NT2/D1 (cell line): Measurements from ENCODE around the gene ASXL1.

Experiments
- SUZ12 ChIP-seq: IDR thresholded peaks from 2 replicates; pipeline ENCODE4 v1.6.1; 2011; ENCODE audit not compliant: insufficient read length, insufficient read depth; ENCODE audit errors: extremely low read depth
- YY1 ChIP-seq: IDR thresholded peaks from 2 replicates; pipeline ENCODE4 v1.6.1; 2011; ENCODE audit not compliant: insufficient read length, insufficient read depth
- ZNF274 ChIP-seq: IDR thresholded peaks from 2 replicates; pipeline ENCODE4 v1.6.1; 2011; ENCODE audit warnings: mild to moderate bottlenecking, low read depth, low read length

DNA sequence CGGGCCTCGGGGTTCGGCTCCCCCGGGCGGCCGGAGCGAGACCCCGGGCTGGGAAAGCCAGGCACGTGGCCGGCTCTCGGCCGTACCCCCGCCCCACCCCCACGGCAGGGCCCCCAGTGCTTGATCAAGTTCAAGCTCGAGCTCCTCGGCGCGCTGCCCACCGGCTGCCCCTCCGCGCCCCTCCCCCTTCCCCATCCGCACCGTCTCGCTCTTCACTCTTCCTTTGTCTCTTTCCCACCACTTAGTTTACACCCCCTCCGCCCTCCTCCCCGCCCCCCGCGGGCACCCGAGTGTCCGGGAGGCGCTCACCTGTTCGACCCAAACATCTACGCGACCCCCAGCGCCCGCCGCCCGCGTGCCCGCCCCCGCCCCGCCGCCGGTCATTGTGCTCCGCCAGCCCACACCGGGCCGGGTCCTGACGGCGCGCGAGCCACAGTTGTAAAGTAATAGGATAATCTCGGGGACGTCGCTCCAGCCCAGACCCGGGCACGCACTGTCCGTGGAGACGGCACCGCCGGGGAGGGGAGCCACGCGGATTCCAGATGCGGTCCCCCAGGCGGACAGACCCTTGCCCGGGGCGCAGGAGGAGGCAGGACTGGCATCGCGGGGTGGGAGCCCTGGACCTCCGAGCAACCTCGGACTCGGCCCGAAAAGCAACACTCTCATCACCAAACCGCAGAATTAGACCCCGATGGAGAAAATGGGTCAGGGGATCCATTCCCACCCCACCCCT, 126.3 kb downstream of the ASXL1 start:
- TF ChIP-seq YY1 (no peak), ZNF274 (no peak), SUZ12 (no peak)
